Measurements from ENCODE around the gene OGT.
A peak's percentile ranks its signal among the peaks of the same experiment; 100 is the strongest.
"Not testable (repeated sequence)": the region's sequence is repeated elsewhere in the genome, so short reads cannot be mapped to it uniquely, and the experiment has no call there.

The OGT gene

GRCh38 chrX:71579136-71579989 is 46.5 kb downstream of the OGT start:
- TF ChIP-seq, protein P1, sequence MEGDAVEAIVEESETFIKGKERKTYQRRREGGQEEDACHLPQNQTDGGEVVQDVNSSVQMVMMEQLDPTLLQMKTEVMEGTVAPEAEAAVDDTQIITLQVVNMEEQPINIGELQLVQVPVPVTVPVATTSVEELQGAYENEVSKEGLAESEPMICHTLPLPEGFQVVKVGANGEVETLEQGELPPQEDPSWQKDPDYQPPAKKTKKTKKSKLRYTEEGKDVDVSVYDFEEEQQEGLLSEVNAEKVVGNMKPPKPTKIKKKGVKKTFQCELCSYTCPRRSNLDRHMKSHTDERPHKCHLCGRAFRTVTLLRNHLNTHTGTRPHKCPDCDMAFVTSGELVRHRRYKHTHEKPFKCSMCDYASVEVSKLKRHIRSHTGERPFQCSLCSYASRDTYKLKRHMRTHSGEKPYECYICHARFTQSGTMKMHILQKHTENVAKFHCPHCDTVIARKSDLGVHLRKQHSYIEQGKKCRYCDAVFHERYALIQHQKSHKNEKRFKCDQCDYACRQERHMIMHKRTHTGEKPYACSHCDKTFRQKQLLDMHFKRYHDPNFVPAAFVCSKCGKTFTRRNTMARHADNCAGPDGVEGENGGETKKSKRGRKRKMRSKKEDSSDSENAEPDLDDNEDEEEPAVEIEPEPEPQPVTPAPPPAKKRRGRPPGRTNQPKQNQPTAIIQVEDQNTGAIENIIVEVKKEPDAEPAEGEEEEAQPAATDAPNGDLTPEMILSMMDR (IDR thresholded peaks at IDR 0.05; ENCODE audit: low read depth, low read length): no peak
- DNase-seq (ENCODE audit: low read depth in 2 of 2): no peak
- H3K4me3 ChIP-seq (replicated peaks in 1 of 2; ENCODE audit: low read depth in 2 of 2, low read length in 2 of 2): no peak overlapping the region

DNA sequence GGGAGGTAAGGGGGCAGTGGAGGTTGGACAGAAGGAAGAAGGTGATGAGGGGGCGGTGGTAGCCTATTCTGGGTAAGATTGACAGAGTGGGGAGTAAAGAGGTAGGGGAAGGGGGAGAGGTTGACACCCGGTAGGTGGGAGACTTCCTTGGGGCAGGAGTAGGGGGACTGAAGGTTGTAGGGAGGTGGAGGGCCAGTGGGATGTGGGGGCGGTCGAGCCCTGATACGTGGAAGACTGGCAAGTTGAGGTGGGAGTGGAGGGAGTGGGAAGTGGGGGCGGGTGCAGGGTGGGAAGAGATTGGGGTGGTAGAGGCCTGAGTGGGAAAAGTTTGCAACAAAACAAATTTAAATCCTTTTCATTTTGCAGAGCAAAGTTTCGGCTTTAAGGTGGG is 47.1 kb downstream of the OGT start:
- H3K4me3 ChIP-seq (replicated peaks in 1 of 2; ENCODE audit: low read depth in 2 of 2, low read length in 2 of 2): no peak overlapping the region
- TF ChIP-seq, protein P1 (IDR thresholded peaks at IDR 0.05; ENCODE audit: low read depth, low read length): no peak
- no peak for DNase-seq (ENCODE audit: low read depth in 2 of 2)

- H3K4me3 ChIP-seq (replicated peaks in 1 of 2; ENCODE audit: low read depth in 2 of 2, low read length in 2 of 2): no peak overlapping the region
- TF ChIP-seq, protein P1 (IDR thresholded peaks at IDR 0.05; ENCODE audit: low read depth, low read length): no peak
- no peak for DNase-seq (ENCODE audit: low read depth in 2 of 2)
These were observed 48.3 kb downstream of the OGT start for GRCh38 chrX:71581210-71581609.

DNA sequence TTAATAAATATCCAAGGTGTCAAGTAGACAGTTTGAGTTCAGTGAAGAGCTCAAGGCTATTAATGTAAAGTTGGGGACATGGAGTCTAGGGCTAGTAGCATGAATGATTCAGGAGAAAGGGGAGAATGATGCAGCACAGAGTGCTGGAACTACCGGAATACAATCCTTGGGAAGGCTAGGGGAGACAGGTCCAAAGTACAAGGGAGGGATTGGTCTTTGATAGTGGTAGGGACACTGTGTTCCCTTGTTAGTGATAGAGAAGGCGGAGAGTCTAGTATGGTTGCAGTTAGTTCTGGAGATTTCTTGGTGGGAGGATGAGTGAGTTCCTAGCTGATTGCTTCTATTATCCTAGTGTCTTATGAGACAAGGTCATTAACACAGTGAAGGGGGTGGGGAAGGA is 54.0 kb downstream of the OGT start:
- no peak overlapping the region for H3K4me3 ChIP-seq (replicated peaks in 1 of 2; ENCODE audit: low read depth in 2 of 2, low read length in 2 of 2)
- TF ChIP-seq, protein P1 (IDR thresholded peaks at IDR 0.05; ENCODE audit: low read depth, low read length): no peak
- DNase-seq (ENCODE audit: low read depth in 2 of 2): no peak

DNA sequence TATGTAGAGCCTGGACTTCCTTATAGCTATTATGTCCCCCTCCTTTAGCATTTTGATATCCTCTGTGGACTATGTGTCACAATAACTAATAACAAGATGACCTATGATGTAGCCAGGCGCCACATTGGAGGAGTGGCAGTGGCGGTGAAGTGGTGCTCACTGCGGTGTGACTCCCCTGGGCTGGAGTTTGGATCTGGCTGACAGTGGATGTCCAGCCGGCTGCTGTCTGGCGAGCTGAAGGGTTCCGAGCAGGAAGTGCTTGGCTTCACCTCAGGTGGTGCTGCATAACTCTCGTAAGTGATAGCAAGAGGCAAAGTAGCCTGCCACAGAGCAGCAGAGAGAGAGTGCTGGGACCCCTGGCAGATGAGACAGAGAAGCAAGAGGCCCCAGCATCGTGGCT is 60.3 kb downstream of the OGT start:
- not testable (repeated sequence) for H3K4me3 ChIP-seq (replicated peaks in 1 of 2; ENCODE audit: low read depth in 2 of 2, low read length in 2 of 2); DNase-seq (ENCODE audit: low read depth in 2 of 2)

- no peak overlapping the region for H3K4me3 ChIP-seq (replicated peaks in 1 of 2; ENCODE audit: low read depth in 2 of 2, low read length in 2 of 2)
- no peak for DNase-seq (ENCODE audit: low read depth in 2 of 2)
- TF ChIP-seq, protein P1 (IDR thresholded peaks at IDR 0.05; ENCODE audit: low read depth, low read length): no peak
These were observed 67.1 kb downstream of the OGT start for GRCh38 chrX:71599965-71600364.

- DNase-seq (ENCODE audit: low read depth in 2 of 2): peak in 1 of 2 donors; percentile 29
- no peak overlapping the region for H3K4me3 ChIP-seq (replicated peaks in 1 of 2; ENCODE audit: low read depth in 2 of 2, low read length in 2 of 2)
- TF ChIP-seq, protein P1 (IDR thresholded peaks at IDR 0.05; ENCODE audit: low read depth, low read length): no peak
These were observed 70.7 kb downstream of the OGT start for GRCh38 chrX:71603618-71604017.
